AG08395 (cell line): ENCODE measurements around the gene PTPRD.

ENCODE experiments used
- DNase-seq: peaks from one replicate; pipeline ENCODE4 v3.0.0; 2012; ENCODE audit warnings: mixed read lengths, low spot score

PTPRD gene

DNA sequence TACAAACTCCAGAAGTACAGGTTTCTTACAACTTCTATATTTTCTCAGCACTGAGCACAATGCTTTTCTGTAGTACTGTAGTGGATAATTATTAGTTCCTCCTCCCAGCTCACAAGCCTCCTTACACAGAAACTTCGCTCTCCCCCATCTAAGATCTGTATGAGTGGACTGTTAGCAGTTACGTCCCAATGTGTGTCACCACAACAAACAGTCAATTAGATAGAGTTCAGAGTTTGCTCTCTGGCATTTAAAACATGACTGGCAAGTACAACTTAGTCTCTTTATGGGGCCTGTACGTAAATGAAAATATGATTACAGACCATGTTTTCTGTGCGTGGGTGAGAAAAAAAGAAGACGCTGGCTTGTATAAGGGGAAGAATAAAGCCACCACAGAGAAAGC lies 2181.9 kb downstream of the PTPRD start:
- no peak for DNase-seq

DNA sequence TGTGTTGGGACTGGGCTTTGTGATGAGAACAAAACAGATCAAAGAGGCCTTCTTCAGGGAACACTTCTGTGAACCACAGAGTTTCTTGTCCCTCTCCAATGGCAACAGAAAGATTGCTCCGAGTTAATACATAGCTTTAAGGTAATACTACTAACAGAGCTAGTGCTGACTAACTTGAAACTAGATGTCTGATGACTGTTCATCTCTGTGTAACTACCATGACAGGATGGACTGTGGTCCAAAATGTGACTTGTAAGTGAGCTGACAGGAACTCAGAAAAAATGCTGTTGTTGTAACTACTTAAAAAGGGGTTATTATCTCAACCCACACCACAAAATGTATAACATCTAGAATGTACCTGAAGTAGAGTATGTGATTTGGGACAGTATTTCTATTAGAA lies 2183.0 kb downstream of the PTPRD start:
- no peak for DNase-seq

DNA sequence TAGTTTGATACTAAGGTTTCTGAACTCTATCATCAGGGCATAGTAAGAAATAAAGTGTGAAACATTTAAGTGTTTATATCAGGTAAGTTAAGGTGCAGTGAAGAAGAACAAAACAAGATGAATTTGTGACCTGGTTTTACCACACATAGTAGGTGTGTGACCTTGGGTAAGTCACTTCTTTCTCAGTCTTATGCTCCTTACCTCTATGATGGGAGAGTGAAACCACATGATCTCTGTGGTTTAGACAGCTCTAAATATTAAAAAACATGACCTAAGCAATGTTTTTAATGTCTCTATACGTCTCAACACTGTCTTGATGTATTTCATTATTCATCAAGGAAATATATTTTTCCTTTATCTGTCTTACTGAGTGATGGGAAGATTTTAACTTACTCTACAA lies 2183.6 kb downstream of the PTPRD start:
- DNase-seq = no peak

DNA sequence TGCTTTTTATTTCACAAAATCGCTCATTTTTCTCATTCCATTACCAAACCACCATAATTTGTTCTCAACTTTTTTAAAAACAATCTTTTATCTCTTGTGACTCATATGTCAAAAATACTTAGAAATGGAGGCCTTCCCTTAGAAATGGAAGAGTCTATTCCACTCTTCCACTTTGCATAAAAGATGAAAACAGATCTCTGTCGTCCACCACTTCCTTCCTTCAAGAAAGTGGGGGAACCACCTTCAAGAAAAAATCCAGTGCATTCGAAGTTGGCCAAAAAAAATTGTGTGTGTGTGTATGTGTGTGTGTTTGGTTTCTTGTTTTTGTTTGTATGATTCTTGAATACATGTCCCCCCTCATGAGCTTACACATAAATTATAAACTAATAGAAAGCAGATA lies 2184.4 kb downstream of the PTPRD start:
- DNase-seq = no peak

DNA sequence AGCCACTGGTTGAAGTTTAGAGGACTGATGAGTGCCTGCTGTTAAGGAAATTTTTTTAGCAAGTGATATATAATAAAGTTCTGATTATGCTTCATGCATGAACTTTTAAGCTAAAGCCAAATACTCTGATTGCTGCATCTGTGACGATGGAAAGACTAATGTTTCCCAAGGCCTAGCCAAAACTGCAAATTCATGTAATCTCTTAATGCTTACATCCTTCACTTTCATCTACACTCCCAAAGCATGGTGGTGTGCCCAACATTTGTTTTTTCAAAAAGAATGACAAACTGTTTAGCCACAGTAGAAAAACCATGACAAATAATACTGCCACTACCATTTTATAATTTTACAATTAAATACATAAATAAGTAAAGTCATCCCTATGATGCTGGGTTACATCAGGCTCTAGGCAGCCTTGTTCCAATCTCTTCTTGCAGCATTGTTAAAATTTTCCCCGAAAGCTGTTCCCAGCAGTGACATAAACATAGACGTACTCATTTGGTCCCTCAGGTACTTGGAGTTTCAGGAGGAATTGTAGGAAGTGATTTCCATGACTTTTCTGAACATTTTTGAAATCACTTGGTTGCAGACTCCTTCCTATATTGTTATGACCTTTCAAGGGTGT lies 2187.9 kb downstream of the PTPRD start:
- DNase-seq = no peak

- no peak for DNase-seq
These were observed 2192.4 kb downstream of the PTPRD start for GRCh38 chr9:8420416-8420815.

- DNase-seq = no peak
These were observed 2193.1 kb downstream of the PTPRD start for GRCh38 chr9:8419596-8420275.

DNA sequence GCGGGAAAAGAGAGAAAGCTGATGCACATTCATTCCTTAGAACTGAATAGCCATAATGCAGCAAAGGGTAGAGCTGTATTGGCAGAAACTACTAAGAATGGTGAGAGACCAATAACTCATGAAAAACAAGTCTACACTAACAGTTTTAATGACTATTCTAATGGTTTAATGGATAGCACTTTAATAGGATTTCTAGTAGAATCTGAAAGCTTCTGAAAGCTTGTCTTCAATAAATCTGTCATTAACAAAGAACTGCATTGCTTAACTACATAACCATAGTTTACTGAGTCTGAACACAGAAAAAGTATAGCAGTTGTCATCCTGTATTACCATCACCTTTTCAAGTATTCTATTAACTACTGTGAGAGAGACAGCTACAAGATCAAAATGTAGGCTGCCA lies 2195.5 kb downstream of the PTPRD start:
- DNase-seq = no peak

- no peak for DNase-seq
These were observed 2200.5 kb downstream of the PTPRD start for GRCh38 chr9:8412327-8412726.

GRCh38 chr9:8408575-8409190 lies 2204.1 kb downstream of the PTPRD start:
- no peak for DNase-seq

GRCh38 chr9:8401961-8402705 lies 2210.7 kb downstream of the PTPRD start:
- no peak for DNase-seq

DNA sequence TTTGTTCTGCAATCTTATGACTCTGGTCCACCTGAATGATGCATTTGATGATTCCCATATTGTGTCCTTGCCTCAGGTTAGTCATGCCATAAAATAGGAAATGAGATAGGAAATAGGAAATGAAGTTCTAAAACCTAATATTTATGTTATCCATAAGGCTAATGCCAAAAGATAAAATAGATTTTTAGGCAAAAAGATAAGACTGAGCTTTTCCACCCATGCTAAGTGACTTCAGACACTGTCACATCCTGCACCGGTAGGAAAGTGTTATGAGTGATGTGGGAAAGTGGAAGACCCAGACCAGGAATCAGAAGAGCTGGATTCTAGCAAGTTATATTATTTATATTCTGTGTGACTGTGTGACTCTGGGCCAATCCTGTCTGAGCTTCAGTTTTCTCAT lies 2212.4 kb downstream of the PTPRD start:
- DNase-seq = no peak

GRCh38 chr9:8395022-8395421 lies 2217.8 kb downstream of the PTPRD start:
- no peak for DNase-seq

- DNase-seq = no peak
These were observed 2218.5 kb downstream of the PTPRD start for GRCh38 chr9:8394341-8394740.

DNA sequence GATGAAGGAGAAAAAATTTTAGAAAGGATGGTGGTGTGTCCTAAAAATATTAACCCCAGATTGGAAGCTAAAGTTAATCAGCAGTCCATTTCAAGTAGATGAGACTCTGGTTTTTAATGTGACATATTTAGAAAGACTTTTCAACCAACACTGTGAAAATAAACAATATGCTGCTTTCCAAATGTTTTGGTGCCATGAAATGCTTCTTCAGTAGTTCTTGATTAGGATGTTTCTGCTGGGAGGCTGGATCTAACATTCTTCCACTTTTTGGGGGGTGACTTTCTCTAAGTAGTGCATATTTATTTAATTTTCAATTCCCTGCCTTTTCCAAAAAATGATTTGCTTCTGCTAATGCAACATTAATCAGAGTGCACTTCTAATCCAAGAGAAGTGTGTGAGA lies 2219.9 kb downstream of the PTPRD start:
- no peak for DNase-seq

DNA sequence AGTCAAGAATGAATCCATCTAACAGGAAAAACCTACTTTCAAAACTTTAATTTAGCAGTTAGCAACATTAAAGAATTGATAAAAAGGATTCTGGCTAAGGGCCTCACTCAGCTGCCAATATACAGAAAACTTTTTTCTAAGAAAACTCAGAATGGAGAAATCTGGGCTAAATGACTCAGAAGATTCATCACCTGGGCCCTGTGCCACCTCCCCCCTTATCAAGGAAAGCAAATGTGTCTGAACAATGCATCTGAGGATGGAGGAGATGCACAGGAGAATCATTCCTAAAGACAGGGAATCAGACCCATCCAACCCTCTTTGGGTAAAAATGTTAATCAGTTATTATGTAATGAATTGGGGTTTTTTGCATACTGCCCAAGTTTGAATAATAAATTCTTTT lies 2221.2 kb downstream of the PTPRD start:
- no peak for DNase-seq

GRCh38 chr9:8391132-8391531 lies 2221.7 kb downstream of the PTPRD start:
- no peak for DNase-seq

GRCh38 chr9:8390571-8390970 lies 2222.2 kb downstream of the PTPRD start:
- no peak for DNase-seq

GRCh38 chr9:8389531-8389930 lies 2223.3 kb downstream of the PTPRD start:
- no peak for DNase-seq

GRCh38 chr9:8388132-8388531 lies 2224.7 kb downstream of the PTPRD start:
- no peak for DNase-seq

DNA sequence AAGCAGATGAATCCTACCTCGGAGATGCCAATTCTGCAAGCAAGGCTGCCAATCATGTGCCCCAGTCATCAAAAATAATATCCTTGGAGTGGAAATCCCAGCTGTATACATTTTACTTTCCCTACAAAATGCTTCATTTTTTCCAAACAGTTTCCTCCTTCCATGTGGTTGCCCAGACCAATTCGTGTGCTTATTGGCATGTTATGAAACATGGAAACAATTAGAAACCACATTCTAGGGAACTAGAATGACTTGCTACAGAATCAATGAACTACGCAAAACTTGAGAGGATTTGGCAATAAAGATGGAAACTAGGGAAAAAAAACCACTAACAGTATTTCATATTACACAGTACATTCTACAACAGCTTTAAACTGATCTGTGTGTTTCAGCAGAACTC lies 2228.7 kb downstream of the PTPRD start:
- no peak for DNase-seq

- DNase-seq = no peak
These were observed 2229.8 kb downstream of the PTPRD start for GRCh38 chr9:8382777-8383527.
